Mesothelial cell of epicardium (in vitro differentiated cells): ENCODE measurements around the gene CALM1. TPM values are rescaled to one million over a fixed set of nuclear protein-coding genes. Genes with fewer than 3 reads are reported as not detected.
A peak's percentile ranks its signal among the peaks of the same experiment; 100 is the strongest.

Experiments used
- DNase-seq, 2 experiments: peaks; one replicate each; pipeline ENCODE4 v3.0.0; 2021; ENCODE audit warnings: low spot score in 2 of 2; ENCODE audit not compliant: unreplicated experiment in 2 of 2
- H3K27ac Mint-ChIP-seq: 2 replicates; pipeline ENCODE4 v1.8.0; 2021; ENCODE audit warnings: mixed read lengths
- H3K27me3 Mint-ChIP-seq: 2 replicates; pipeline ENCODE4 v1.8.0; 2021; ENCODE audit warnings: low read depth, mixed read lengths
- H3K36me3 Mint-ChIP-seq: 2 replicates; pipeline ENCODE4 v1.8.0; 2021; ENCODE audit warnings: mixed read lengths
- H3K4me1 Mint-ChIP-seq: 2 replicates; pipeline ENCODE4 v1.8.0; 2021; ENCODE audit warnings: mixed read lengths
- H3K4me3 Mint-ChIP-seq: 2 replicates; pipeline ENCODE4 v1.8.0; 2021; ENCODE audit warnings: mild to moderate bottlenecking, moderate library complexity, mixed read lengths
- H3K9me3 Mint-ChIP-seq: 2 replicates; pipeline ENCODE4 v1.8.0; 2021; ENCODE audit warnings: mixed read lengths
- total RNA-seq: library from RNA; stranded (reverse); gene quantifications from 3 replicates; pipeline ENCODE4 v1.2.1, GENCODE V29; 2021
- TF ChIP-seq, protein P1 (sequence below): fragments of 200-600 bp; sonication (generic); IDR thresholded peaks from one replicate; pipeline ENCODE4 v1.5.0; 2021; ENCODE audit warnings: antibody characterized with exemption; ENCODE audit not compliant: unreplicated experiment

The CALM1 gene
- total RNA-seq, 1 donor from 2014 or later: 134 TPM

DNA sequence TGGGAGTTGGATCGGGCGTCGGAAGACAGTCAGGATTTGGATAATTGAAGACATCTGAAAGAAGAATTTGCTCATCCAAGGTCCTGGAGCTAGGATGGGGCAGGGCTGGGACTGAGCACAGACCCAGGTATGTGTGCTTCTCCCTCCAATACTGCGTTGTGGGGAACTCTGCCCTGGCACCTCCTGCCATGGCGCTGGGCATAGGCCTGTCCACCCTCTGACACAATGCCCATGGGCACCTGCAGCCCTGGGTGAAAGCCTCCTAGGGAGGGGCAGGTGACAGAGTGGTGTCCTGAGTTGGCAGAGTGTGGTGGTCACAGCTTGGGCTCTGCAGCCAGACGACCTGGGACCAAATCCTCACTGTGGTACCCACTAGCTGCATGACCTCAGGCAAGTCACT, 53.3 kb downstream of the CALM1 start:
- peaks cover 18% of the 10 kb centered on the region for H3K27me3 Mint-ChIP-seq
- no peak overlapping the region for H3K4me3 Mint-ChIP-seq
- peaks cover 15% of the 10 kb centered on the region for H3K9me3 Mint-ChIP-seq
- no peaks in the 10 kb centered on the region for H3K36me3 Mint-ChIP-seq
- peaks cover 21% of the 10 kb centered on the region for H3K4me1 Mint-ChIP-seq
- no peak for DNase-seq
- no peak overlapping the region for H3K27ac Mint-ChIP-seq
- TF ChIP-seq, protein P1, sequence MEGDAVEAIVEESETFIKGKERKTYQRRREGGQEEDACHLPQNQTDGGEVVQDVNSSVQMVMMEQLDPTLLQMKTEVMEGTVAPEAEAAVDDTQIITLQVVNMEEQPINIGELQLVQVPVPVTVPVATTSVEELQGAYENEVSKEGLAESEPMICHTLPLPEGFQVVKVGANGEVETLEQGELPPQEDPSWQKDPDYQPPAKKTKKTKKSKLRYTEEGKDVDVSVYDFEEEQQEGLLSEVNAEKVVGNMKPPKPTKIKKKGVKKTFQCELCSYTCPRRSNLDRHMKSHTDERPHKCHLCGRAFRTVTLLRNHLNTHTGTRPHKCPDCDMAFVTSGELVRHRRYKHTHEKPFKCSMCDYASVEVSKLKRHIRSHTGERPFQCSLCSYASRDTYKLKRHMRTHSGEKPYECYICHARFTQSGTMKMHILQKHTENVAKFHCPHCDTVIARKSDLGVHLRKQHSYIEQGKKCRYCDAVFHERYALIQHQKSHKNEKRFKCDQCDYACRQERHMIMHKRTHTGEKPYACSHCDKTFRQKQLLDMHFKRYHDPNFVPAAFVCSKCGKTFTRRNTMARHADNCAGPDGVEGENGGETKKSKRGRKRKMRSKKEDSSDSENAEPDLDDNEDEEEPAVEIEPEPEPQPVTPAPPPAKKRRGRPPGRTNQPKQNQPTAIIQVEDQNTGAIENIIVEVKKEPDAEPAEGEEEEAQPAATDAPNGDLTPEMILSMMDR: no peak

DNA sequence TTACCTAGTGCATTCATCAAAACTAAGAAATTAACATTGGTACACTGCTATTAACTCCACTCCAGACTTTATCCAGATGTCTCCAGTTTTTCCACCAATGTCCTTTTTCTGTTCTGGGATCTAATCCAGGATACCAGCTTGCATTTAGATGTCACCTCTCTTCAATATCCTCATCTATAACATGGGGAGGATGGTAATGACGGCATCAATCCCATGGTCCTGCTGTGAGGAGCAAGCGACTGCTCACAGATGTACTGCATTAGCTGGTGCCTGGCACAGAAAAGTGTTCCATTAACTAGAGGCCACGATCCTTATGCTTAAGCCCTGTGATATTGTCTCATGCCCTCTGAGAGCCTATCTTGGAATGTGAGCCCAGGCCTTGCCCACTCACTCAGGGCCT, 53.8 kb downstream of the CALM1 start:
- Mint-ChIP-seq H3K27ac (no peak overlapping the region), H3K9me3 (peaks cover 15% of the 10 kb centered on the region), H3K36me3 (no peaks in the 10 kb centered on the region), H3K27me3 (peaks cover 23% of the 10 kb centered on the region), H3K4me3 (no peak overlapping the region), H3K4me1 (peaks cover 26% of the 10 kb centered on the region)
- no peak for DNase-seq
- TF ChIP-seq, protein P1: no peak

DNA sequence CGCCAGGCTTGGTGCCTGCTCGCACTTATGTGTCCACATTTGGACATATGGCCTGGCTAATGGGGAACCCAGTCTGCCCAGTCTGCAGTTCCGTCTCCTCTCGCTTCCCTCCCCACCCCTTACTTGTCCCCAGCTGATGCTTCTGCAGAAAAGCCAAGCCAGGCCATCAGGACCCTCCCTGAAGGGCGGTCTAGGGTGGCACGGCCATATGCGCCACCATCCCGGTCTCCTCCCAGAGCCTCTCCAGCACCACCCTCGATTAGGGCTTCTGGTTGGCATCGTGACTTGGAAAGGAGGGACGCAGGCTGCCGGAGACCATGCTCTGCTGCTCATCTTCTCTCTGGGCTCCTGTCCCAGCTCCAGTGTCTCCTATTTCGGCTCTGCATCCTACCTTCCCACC, 54.6 kb downstream of the CALM1 start:
- Mint-ChIP-seq H3K27ac (no peak overlapping the region), H3K27me3 (peaks cover 30% of the 10 kb centered on the region), H3K4me1 (peaks cover 27% of the 10 kb centered on the region), H3K4me3 (no peak overlapping the region), H3K36me3 (no peaks in the 10 kb centered on the region), H3K9me3 (peaks cover 12% of the 10 kb centered on the region)
- TF ChIP-seq, protein P1: no peak
- DNase-seq: no peak

DNA sequence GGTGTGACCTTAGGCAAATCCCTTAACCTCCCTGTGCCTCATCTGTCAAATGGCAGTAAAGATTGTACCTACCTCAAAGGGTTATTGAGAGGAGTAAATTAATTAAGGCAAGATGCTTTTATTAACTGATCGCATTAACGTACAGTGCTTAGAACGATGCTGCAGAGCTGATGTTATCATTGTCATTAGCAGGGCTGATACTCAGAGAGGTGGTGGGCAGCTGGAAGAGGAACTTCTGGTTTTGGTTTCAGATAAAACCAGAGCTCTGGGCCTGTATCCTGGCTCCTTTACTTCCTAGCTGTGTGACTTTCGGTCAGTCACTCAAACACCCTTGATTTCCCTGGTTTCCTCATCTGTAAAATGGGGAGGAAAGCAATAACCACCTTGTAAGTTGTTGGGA, 55.1 kb downstream of the CALM1 start:
- TF ChIP-seq, protein P1: no peak
- Mint-ChIP-seq H3K36me3 (no peaks in the 10 kb centered on the region), H3K4me3 (no peak overlapping the region), H3K27me3 (peaks cover 34% of the 10 kb centered on the region), H3K9me3 (peaks cover 12% of the 10 kb centered on the region), H3K4me1 (peaks cover 27% of the 10 kb centered on the region), H3K27ac (no peak overlapping the region)
- DNase-seq: no peak

DNA sequence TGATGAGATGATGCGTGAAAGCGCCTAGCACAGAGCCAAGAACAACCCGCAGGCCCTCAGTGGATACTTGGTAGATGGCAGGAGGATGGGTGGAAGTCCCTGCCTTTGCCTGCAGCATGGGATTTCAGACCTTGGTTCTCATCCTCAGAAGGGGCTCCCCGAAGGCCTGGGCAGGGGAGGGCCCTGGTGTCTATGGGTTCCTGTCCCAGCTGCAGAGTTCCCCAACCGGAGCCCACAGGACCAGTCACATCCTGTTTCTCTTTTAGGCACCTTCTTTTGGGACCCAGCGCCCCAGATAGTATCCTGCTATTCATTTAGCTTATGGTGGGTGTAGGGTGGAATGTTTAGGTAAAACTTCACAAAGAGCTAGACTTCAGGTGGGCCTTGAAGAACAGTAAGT, 55.5 kb downstream of the CALM1 start:
- H3K27ac Mint-ChIP-seq: no peak overlapping the region
- TF ChIP-seq, protein P1: no peak
- H3K4me1 Mint-ChIP-seq: peaks cover 27% of the 10 kb centered on the region
- no peaks in the 10 kb centered on the region for H3K36me3 Mint-ChIP-seq
- no peak for DNase-seq
- H3K4me3 Mint-ChIP-seq: no peak overlapping the region
- peaks cover 9% of the 10 kb centered on the region for H3K9me3 Mint-ChIP-seq
- peaks cover 35% of the 10 kb centered on the region for H3K27me3 Mint-ChIP-seq

DNA sequence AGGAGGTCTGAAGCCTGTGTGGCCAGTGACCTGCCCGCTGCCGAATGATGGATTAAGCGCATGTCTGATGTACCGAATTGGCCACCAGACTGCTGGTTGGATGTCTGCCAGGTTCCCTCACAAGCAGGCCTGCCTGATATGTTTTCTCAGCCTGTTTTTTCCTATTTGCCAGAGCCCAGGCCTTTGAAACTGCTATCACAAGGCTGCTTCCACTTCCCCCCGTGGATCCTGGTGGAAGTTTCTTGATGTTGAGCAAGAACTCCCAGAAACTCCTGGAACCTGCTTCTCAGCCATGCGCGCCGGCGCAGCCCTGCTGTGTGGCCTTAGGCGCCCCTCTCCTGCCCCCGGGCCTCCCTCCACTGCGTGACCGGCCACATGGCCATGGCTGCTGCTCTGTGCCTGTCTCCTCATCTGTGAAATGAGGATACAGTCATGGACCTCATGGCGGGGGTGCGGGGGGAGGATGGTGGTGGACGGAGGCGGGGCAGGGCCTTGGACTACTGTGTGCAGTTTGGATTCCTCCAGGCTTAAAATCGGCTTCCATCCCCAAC, 56.6 kb downstream of the CALM1 start:
- H3K27ac Mint-ChIP-seq: peak overlapping the region; percentile 47

More for the DNA sequence above, 56.6 kb downstream of the CALM1 start:
- H3K4me3 Mint-ChIP-seq: no peak overlapping the region
- H3K9me3 Mint-ChIP-seq: no peaks in the 10 kb centered on the region
- peaks cover 38% of the 10 kb centered on the region for H3K27me3 Mint-ChIP-seq
- no peaks in the 10 kb centered on the region for H3K36me3 Mint-ChIP-seq
- TF ChIP-seq, protein P1: no peak
- DNase-seq: peak in 1 of 2 experiments; percentile 66
- peaks cover 29% of the 10 kb centered on the region for H3K4me1 Mint-ChIP-seq
